Measurements from ENCODE around the gene TH. TPM values are rescaled to one million over a fixed set of nuclear protein-coding genes. Genes with fewer than 3 reads are reported as not detected.

TH gene
- total RNA-seq, 1 donor: not detected

- H3K4me2 ChIP-seq (ENCODE audit: insufficient read depth, low read length): no peak overlapping the region
- peak; percentile 82 for DNase-seq (ENCODE audit: insufficient read length, low spot score, missing footprints)
- no peak overlapping the region for H3K4me3 ChIP-seq (ENCODE audit: insufficient read depth, low read length)
- no peak for TF ChIP-seq CTCF (IDR thresholded peaks at IDR 0.05; ENCODE audit: extremely low read depth, low read depth, low read length)
- no peak overlapping the region for H2AFZ ChIP-seq (ENCODE audit: low read length)
- peaks cover 2% of the 10 kb centered on the region for H3K9me3 ChIP-seq (ENCODE audit: low read depth, low read length)
- H3K4me1 ChIP-seq (ENCODE audit: insufficient read depth, low read length): no peaks in the 10 kb centered on the region
- no peaks in the 10 kb centered on the region for H3K36me3 ChIP-seq (ENCODE audit: insufficient read depth, low read length)
- H4K20me1 ChIP-seq (ENCODE audit: insufficient read depth, low read length): no peaks in the 10 kb centered on the region
- no peaks in the 10 kb centered on the region for H3K79me2 ChIP-seq (ENCODE audit: insufficient read depth, low read length)
- no peak overlapping the region for H3K27ac ChIP-seq (ENCODE audit: low read depth, low read length)
- peaks cover 5% of the 10 kb centered on the region for H3K27me3 ChIP-seq (ENCODE audit: insufficient read depth, low read length)
These were observed 30.7 kb upstream of the TH start for GRCh38 chr11:2202071-2202899.

- H3K4me2 ChIP-seq (ENCODE audit: insufficient read depth, low read length): no peak overlapping the region
- H3K27ac ChIP-seq (ENCODE audit: low read depth, low read length): no peak overlapping the region
- H3K27me3 ChIP-seq (ENCODE audit: insufficient read depth, low read length): peaks cover 7% of the 10 kb centered on the region
- H3K79me2 ChIP-seq (ENCODE audit: insufficient read depth, low read length): no peaks in the 10 kb centered on the region
- H3K9me3 ChIP-seq (ENCODE audit: low read depth, low read length): no peaks in the 10 kb centered on the region
- no peaks in the 10 kb centered on the region for H4K20me1 ChIP-seq (ENCODE audit: insufficient read depth, low read length)
- H2AFZ ChIP-seq (ENCODE audit: low read length): no peak overlapping the region
- no peaks in the 10 kb centered on the region for H3K4me1 ChIP-seq (ENCODE audit: insufficient read depth, low read length)
- no peaks in the 10 kb centered on the region for H3K36me3 ChIP-seq (ENCODE audit: insufficient read depth, low read length)
- TF ChIP-seq CTCF (IDR thresholded peaks at IDR 0.05; ENCODE audit: extremely low read depth, low read depth, low read length): no peak
- no peak overlapping the region for H3K4me3 ChIP-seq (ENCODE audit: insufficient read depth, low read length)
- DNase-seq (ENCODE audit: insufficient read length, low spot score, missing footprints): peak; percentile 84
These were observed 29.9 kb upstream of the TH start for GRCh38 chr11:2201542-2201941.

- no peak overlapping the region for H3K4me2 ChIP-seq (ENCODE audit: insufficient read depth, low read length)
- H3K36me3 ChIP-seq (ENCODE audit: insufficient read depth, low read length): no peaks in the 10 kb centered on the region
- H4K20me1 ChIP-seq (ENCODE audit: insufficient read depth, low read length): no peaks in the 10 kb centered on the region
- no peak overlapping the region for H2AFZ ChIP-seq (ENCODE audit: low read length)
- H3K4me1 ChIP-seq (ENCODE audit: insufficient read depth, low read length): no peaks in the 10 kb centered on the region
- no peaks in the 10 kb centered on the region for H3K9me3 ChIP-seq (ENCODE audit: low read depth, low read length)
- no peak overlapping the region for H3K4me3 ChIP-seq (ENCODE audit: insufficient read depth, low read length)
- peaks cover 6% of the 10 kb centered on the region for H3K27me3 ChIP-seq (ENCODE audit: insufficient read depth, low read length)
- DNase-seq (ENCODE audit: insufficient read length, low spot score, missing footprints): peak; percentile 76
- no peak overlapping the region for H3K27ac ChIP-seq (ENCODE audit: low read depth, low read length)
- no peak for TF ChIP-seq CTCF (IDR thresholded peaks at IDR 0.05; ENCODE audit: extremely low read depth, low read depth, low read length)
- H3K79me2 ChIP-seq (ENCODE audit: insufficient read depth, low read length): no peaks in the 10 kb centered on the region
These were observed 29.4 kb upstream of the TH start for GRCh38 chr11:2200957-2201519.

- no peaks in the 10 kb centered on the region for H4K20me1 ChIP-seq (ENCODE audit: insufficient read depth, low read length)
- no peaks in the 10 kb centered on the region for H3K9me3 ChIP-seq (ENCODE audit: low read depth, low read length)
- no peak for DNase-seq (ENCODE audit: insufficient read length, low spot score, missing footprints)
- H3K79me2 ChIP-seq (ENCODE audit: insufficient read depth, low read length): no peaks in the 10 kb centered on the region
- H3K36me3 ChIP-seq (ENCODE audit: insufficient read depth, low read length): no peaks in the 10 kb centered on the region
- no peak overlapping the region for H3K27ac ChIP-seq (ENCODE audit: low read depth, low read length)
- no peak overlapping the region for H3K4me3 ChIP-seq (ENCODE audit: insufficient read depth, low read length)
- H3K27me3 ChIP-seq (ENCODE audit: insufficient read depth, low read length): peaks cover 6% of the 10 kb centered on the region
- no peak overlapping the region for H3K4me2 ChIP-seq (ENCODE audit: insufficient read depth, low read length)
- H3K4me1 ChIP-seq (ENCODE audit: insufficient read depth, low read length): no peaks in the 10 kb centered on the region
- no peak overlapping the region for H2AFZ ChIP-seq (ENCODE audit: low read length)
- no peak for TF ChIP-seq CTCF (IDR thresholded peaks at IDR 0.05; ENCODE audit: extremely low read depth, low read depth, low read length)
These were observed 28.9 kb upstream of the TH start for GRCh38 chr11:2200536-2200935.

All from osteoblast (primary cell).